Epithelial cell of esophagus (primary cell): ENCODE data around the gene CYCS.
"Not testable (repeated sequence)": the region's sequence is repeated elsewhere in the genome, so short reads cannot be mapped to it uniquely, and the experiment has no call there.

Experiments used
- DNase-seq: peaks from one replicate; pipeline ENCODE4 v3.0.0; 2010; ENCODE audit warnings: low read depth
- H3K4me3 ChIP-seq: 2 replicates; pipeline ENCODE4 v1.5.1; 2011; ENCODE audit warnings: mild to moderate bottlenecking, low read length, control low read depth
- TF ChIP-seq, protein P1 (sequence below): IDR thresholded peaks from 2 replicates; pipeline ENCODE4 v1.5.1; 2011; ENCODE audit warnings: low read depth, mild to moderate bottlenecking, low read length, control low read depth, inconsistent platforms; ENCODE audit not compliant: insufficient read depth; ENCODE audit errors: missing control alignments

Gene CYCS

DNA sequence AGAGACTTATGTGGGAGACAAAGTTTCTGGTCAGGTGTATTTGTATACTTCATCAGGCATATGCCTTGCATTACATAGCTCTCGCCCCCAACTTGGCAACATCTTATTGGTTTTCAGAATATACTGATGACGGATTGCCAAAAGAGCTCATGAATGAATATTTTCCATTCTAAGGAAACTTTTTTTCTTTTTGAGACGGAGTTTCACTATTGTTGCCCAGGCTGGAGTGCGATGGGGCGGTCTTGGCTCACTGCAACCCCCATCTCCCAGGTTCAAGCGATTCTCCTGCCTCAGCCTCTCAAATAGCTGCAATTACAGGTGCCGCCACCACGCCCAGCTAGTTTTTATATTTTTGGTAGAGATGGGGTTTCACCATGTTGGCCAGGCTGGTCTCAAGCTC is 6.0 kb downstream of the CYCS start:
- H3K4me3 ChIP-seq, result no peak overlapping the region
- no peak for DNase-seq
- TF ChIP-seq, protein P1, sequence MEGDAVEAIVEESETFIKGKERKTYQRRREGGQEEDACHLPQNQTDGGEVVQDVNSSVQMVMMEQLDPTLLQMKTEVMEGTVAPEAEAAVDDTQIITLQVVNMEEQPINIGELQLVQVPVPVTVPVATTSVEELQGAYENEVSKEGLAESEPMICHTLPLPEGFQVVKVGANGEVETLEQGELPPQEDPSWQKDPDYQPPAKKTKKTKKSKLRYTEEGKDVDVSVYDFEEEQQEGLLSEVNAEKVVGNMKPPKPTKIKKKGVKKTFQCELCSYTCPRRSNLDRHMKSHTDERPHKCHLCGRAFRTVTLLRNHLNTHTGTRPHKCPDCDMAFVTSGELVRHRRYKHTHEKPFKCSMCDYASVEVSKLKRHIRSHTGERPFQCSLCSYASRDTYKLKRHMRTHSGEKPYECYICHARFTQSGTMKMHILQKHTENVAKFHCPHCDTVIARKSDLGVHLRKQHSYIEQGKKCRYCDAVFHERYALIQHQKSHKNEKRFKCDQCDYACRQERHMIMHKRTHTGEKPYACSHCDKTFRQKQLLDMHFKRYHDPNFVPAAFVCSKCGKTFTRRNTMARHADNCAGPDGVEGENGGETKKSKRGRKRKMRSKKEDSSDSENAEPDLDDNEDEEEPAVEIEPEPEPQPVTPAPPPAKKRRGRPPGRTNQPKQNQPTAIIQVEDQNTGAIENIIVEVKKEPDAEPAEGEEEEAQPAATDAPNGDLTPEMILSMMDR, result no peak

DNA sequence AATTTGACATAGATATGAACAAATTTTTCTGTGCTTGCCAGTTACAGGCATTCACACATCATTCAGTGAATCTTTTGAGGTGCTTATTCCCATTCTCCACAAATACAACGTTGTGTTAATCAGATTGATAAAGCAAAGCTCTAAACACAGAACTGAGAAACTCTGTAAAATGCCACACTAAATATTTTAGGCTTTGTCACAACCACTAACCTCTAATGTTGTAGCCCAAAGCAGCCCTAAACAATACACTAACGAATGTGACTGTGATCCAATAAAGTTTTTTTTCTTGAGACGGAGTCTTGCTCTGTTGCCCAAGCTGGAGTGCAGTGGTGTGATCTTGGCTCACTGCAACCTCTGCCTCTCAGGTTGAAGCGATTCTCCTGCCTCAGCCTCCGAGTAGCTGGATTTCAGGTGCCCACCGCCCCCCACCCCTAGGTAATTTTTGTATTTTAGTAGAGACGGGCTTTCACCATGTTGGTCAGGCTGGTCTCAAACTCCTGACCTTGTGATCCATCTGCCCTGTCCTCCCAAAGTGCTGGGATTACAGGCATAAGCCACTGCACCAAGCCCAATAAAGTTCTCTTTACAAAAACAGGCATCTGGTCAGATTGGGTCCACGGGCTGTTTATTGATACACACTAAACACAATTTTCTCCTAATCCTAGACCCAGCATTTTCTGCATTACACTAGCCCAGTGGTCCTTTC is 6.9 kb downstream of the CYCS start:
- DNase-seq, result no peak
- TF ChIP-seq, protein P1, result no peak
- no peak overlapping the region for H3K4me3 ChIP-seq

DNA sequence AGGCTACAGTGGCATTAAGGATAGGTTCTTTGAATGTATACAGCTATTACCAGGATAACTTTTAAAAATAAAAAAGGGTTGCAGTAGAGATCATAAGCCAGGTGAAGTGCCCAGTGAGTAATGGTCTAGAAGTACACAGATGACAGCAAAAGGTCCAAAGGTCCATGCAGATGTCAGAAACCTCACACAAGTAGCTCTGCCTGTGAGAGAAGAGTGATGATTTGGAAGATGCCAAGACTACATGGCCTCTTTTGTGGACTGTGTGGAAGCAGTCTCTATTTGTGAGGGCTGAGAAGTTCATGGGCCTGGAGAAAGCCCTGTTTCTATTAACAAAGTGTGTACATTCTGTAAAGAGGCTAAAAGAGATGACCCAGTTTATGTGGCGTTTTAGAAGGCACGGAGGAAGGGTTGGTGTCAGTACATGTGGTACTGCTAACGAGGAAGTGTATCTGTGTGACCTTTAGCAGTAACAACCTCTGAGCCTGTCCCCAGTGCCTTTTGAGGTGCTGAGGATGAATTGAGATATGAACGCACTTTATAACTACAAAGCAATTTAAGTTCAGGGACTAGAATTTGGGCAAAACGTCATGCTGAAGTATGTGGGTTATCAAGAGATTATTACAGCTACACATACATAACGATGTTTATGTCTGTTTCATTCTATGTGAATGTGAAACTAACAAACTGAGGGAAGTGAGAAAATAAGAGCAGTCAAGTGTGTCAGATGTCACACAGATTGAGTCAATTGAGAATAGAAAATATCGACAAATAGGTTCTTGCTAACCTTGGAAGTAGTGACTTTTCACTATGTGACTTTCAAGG is 7.6 kb downstream of the CYCS start:
- DNase-seq, result no peak
- TF ChIP-seq, protein P1, result no peak
- no peak overlapping the region for H3K4me3 ChIP-seq

DNA sequence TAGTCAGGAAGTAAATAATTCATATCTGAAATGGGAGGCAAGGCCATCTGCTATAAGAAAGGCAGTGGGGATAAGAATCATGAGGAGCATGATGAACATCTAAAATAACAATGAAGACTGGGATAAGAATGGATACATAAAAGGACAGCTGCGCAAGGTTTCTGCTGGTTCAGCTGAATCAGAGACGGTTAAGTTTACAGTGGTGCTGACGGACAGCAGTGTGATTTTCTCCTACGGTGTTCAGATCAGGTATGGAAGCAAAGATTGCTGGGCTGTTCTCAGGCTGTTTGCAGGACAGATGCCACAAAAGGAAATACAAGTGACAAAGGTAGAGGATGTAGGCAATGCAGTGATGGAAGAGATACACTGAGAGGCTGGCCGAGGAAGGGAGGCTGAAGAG is 8.4 kb downstream of the CYCS start:
- H3K4me3 ChIP-seq, result no peak overlapping the region
- TF ChIP-seq, protein P1, result no peak
- no peak for DNase-seq

DNA sequence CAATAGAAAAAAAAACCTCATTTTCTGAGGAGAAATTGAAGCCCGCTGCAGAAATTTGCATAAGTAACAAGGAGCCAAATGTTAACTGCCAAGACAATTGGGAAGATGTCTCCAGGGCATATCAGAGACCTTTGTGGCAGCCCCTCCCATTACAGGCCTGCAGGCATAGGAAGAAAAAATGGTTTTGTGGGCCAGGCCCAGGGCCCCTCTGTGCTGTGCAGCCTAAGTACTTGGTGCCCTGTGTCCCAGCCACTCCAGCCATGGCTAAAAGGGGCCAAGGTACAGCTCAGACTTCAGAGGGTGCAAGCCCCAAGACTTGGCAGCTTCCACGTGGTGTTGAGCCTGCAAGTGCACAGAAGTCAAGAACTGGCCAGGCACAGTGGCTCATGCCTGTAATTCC is 14.5 kb downstream of the CYCS start:
- DNase-seq, H3K4me3 ChIP-seq: not testable (repeated sequence)

DNA sequence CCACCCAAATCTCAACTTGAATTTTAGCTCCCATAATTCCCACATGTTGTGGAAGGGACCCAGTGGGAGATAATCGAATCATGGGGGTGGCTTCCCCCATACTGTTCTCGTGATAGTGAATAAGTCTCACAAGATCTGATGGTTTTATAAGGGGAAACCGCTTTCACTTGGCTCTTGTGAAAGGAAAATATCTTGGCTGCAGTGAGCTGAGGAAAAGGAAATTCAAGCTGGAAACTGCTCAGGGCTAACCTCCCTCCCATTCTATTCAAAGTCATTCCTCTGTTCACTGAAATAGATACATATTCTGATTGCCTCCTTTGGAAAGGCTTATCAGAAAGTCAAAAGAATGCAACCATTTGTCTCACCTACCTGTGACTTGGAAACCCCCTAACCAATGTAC is 15.8 kb downstream of the CYCS start:
- DNase-seq, result no peak
- TF ChIP-seq, protein P1, result no peak

DNA sequence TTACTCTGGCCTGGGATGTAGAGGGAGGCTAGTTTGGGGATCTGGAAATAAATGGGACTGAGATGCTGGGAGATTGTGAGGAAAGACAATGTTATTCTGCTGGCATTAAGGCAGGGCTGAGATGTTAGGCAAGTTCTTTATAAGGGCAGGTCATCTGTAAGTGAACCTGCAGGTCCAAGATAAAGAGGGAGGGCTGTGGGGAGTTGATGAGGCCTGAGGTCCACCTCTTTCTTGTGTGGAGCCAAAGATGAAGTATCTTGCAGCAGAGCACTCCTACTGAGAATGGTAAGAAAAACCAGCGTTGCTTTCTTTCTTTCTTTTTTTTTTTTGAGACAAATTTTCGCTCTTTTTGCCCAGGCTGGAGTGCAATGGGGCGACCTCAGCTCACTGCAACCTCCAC is 19.1 kb downstream of the CYCS start:
- no peak overlapping the region for H3K4me3 ChIP-seq
- TF ChIP-seq, protein P1, result no peak
- DNase-seq, result no peak

More for the DNA sequence above, 15.8 kb downstream of the CYCS start:
- no peak overlapping the region for H3K4me3 ChIP-seq
